HG03520 (cell line): Measurements from ENCODE around the gene IL31.

Experiments
- ATAC-seq: cut with Tn5 transposase; IDR thresholded peaks from one replicate; pipeline ENCODE4 v1.9.1; 2021; ENCODE audit warnings: mild to moderate bottlenecking, moderate library complexity; ENCODE audit not compliant: unreplicated experiment

The IL31 gene

GRCh38 chr12:122159882-122160281, 14.1 kb downstream of the IL31 start:
- ATAC-seq = no peak

- ATAC-seq = no peak
These were observed 15.2 kb downstream of the IL31 start for GRCh38 chr12:122158700-122159285.

GRCh38 chr12:122155705-122156104, 18.3 kb downstream of the IL31 start:
- no peak for ATAC-seq

GRCh38 chr12:122152754-122153153, 21.3 kb downstream of the IL31 start:
- no peak for ATAC-seq

GRCh38 chr12:122150127-122150681, 23.8 kb downstream of the IL31 start:
- no peak for ATAC-seq

GRCh38 chr12:122148657-122149056, 25.4 kb downstream of the IL31 start:
- ATAC-seq = no peak

GRCh38 chr12:122147514-122148290, 26.3 kb downstream of the IL31 start:
- ATAC-seq = no peak

- no peak for ATAC-seq
These were observed 28.3 kb downstream of the IL31 start for GRCh38 chr12:122145505-122146330.

- ATAC-seq = no peak
These were observed 29.1 kb downstream of the IL31 start for GRCh38 chr12:122144885-122145284.

- no peak for ATAC-seq
These were observed 31.2 kb downstream of the IL31 start for GRCh38 chr12:122142857-122143256.

GRCh38 chr12:122141911-122142725, 31.9 kb downstream of the IL31 start:
- ATAC-seq = no peak

- ATAC-seq = no peak
These were observed 33.4 kb downstream of the IL31 start for GRCh38 chr12:122140467-122141257.

- ATAC-seq = no peak
These were observed 34.1 kb downstream of the IL31 start for GRCh38 chr12:122139941-122140340.

GRCh38 chr12:122139266-122139665, 34.8 kb downstream of the IL31 start:
- no peak for ATAC-seq

GRCh38 chr12:122138616-122139015, 35.4 kb downstream of the IL31 start:
- ATAC-seq = no peak

- no peak for ATAC-seq
These were observed 35.8 kb downstream of the IL31 start for GRCh38 chr12:122138181-122138580.

GRCh38 chr12:122137681-122138080, 36.3 kb downstream of the IL31 start:
- ATAC-seq = no peak

GRCh38 chr12:122137229-122137628, 36.8 kb downstream of the IL31 start:
- ATAC-seq = no peak

- no peak for ATAC-seq
These were observed 38.5 kb downstream of the IL31 start for GRCh38 chr12:122135437-122136031.
